ENCODE results near the gene EIF4A3.

DNA sequence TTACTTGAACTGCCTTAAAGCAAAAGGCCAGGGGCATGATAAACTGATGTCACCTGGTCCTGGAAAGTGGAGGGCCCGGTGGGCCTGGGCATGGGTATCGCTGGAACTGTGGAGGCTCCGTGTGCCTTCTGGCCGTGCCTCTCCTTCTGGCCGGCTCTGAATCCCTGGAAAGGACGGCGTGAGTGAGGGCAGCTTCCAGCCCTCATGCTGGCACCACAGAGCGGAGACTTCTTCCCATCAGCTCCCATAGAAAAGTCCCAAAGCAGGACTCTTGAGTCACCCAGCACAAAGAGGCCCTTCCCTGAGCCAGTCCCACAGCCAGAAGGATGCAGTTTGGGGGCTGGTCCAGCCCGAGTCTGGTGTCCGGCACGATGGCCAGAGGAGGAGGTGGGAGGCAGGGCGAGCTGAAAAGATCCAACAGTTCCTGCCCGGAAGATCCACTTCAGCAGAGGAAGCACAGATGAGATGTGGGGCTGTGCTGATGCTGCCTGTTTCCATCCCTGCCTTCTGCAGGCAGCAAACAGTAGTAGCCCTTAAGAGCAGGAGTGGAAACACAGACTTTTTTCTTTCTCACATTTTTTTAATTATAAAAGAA is 37.8 kb downstream of the EIF4A3 start:
- TF ChIP-seq, protein P1, sequence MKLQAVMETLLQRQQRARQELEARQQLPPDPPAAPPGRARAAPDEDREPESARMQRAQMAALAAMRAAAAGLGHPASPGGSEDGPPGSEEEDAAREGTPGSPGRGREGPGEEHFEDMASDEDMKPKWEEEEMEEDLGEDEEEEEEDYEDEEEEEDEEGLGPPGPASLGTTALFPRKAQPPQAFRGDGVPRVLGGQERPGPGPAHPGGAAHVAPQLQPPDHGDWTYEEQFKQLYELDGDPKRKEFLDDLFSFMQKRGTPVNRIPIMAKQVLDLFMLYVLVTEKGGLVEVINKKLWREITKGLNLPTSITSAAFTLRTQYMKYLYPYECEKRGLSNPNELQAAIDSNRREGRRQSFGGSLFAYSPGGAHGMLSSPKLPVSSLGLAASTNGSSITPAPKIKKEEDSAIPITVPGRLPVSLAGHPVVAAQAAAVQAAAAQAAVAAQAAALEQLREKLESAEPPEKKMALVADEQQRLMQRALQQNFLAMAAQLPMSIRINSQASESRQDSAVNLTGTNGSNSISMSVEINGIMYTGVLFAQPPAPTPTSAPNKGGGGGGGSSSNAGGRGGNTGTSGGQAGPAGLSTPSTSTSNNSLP (IDR thresholded peaks at IDR 0.05; ENCODE audit: borderline replicate concordance, low read depth, low read length): no peak
- TF ChIP-seq, protein P2, sequence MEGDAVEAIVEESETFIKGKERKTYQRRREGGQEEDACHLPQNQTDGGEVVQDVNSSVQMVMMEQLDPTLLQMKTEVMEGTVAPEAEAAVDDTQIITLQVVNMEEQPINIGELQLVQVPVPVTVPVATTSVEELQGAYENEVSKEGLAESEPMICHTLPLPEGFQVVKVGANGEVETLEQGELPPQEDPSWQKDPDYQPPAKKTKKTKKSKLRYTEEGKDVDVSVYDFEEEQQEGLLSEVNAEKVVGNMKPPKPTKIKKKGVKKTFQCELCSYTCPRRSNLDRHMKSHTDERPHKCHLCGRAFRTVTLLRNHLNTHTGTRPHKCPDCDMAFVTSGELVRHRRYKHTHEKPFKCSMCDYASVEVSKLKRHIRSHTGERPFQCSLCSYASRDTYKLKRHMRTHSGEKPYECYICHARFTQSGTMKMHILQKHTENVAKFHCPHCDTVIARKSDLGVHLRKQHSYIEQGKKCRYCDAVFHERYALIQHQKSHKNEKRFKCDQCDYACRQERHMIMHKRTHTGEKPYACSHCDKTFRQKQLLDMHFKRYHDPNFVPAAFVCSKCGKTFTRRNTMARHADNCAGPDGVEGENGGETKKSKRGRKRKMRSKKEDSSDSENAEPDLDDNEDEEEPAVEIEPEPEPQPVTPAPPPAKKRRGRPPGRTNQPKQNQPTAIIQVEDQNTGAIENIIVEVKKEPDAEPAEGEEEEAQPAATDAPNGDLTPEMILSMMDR (IDR thresholded peaks at IDR 0.05 in 2 of 3, conservative IDR thresholded peaks at IDR 0.05 in 1 of 3; ENCODE audit: insufficient read depth in 2 of 3, low read depth in 1 of 3, low read length in 3 of 3): no peak
- TF ChIP-seq ZBTB7A (IDR thresholded peaks at IDR 0.05; ENCODE audit: borderline replicate concordance, control insufficient read depth, low read depth, low read length) (no peak), PCBP1 (IDR thresholded peaks at IDR 0.05; ENCODE audit: low read depth, low read length, poor library complexity, severe bottlenecking) (no peak), BRCA1 (IDR thresholded peaks at IDR 0.05) (no peak), BRCA1 (CRISPR knock-in tag; IDR thresholded peaks at IDR 0.05) (no peak), SRSF1 (IDR thresholded peaks at IDR 0.05; ENCODE audit: low read depth, low read length) (no peak), CHD2 (IDR thresholded peaks at IDR 0.05; ENCODE audit: low read depth, low read length) (no peak), FOXA1 (IDR thresholded peaks at IDR 0.05; ENCODE audit: borderline replicate concordance) (no peak), ZFP30 (CRISPR knock-in tag; IDR thresholded peaks at IDR 0.05; ENCODE audit: borderline replicate concordance) (no peak), EZH2 (IDR thresholded peaks at IDR 0.05; ENCODE audit: borderline replicate concordance, low read depth, low read length) (no peak), POLR2A (conservative IDR thresholded peaks at IDR 0.05) (no peak)
